ENCODE data around the gene CA10.

The CA10 gene

GRCh38 chr17:51751072-51751471, 407.4 kb downstream of the CA10 start (continued):
- TF ChIP-seq ISL1 (CRISPR knock-in tag; IDR thresholded peaks at IDR 0.05) (no peak), GLIS3 (CRISPR knock-in tag; IDR thresholded peaks at IDR 0.05) (no peak), ZNF70 (CRISPR knock-in tag; IDR thresholded peaks at IDR 0.05) (no peak)

GRCh38 chr17:51748749-51749604, 409.5 kb downstream of the CA10 start:
- ATAC-seq: no peak
- TF ChIP-seq OSR1 (CRISPR knock-in tag; IDR thresholded peaks at IDR 0.05): no peak
- TF ChIP-seq ZFP30 (CRISPR knock-in tag; IDR thresholded peaks at IDR 0.05): no peak
- no peak for TF ChIP-seq BACH2 (CRISPR knock-in tag; IDR thresholded peaks at IDR 0.05; ENCODE audit: borderline replicate concordance)
- no peak for TF ChIP-seq ZNF8 (CRISPR knock-in tag; IDR thresholded peaks at IDR 0.05)
- TF ChIP-seq CSRNP3 (CRISPR knock-in tag; IDR thresholded peaks at IDR 0.05): no peak
- no peak for TF ChIP-seq CREB5 (CRISPR knock-in tag; IDR thresholded peaks at IDR 0.05; ENCODE audit: low read depth)
- TF ChIP-seq GLIS3 (CRISPR knock-in tag; IDR thresholded peaks at IDR 0.05): no peak
- no peak for TF ChIP-seq ZNF70 (CRISPR knock-in tag; IDR thresholded peaks at IDR 0.05)
- TF ChIP-seq ZFP3 (CRISPR knock-in tag; IDR thresholded peaks at IDR 0.05): no peak
- no peak for TF ChIP-seq ESRRG (CRISPR knock-in tag; IDR thresholded peaks at IDR 0.05)
- no peak for TF ChIP-seq ISL1 (CRISPR knock-in tag; IDR thresholded peaks at IDR 0.05)
- TF ChIP-seq, protein P1, sequence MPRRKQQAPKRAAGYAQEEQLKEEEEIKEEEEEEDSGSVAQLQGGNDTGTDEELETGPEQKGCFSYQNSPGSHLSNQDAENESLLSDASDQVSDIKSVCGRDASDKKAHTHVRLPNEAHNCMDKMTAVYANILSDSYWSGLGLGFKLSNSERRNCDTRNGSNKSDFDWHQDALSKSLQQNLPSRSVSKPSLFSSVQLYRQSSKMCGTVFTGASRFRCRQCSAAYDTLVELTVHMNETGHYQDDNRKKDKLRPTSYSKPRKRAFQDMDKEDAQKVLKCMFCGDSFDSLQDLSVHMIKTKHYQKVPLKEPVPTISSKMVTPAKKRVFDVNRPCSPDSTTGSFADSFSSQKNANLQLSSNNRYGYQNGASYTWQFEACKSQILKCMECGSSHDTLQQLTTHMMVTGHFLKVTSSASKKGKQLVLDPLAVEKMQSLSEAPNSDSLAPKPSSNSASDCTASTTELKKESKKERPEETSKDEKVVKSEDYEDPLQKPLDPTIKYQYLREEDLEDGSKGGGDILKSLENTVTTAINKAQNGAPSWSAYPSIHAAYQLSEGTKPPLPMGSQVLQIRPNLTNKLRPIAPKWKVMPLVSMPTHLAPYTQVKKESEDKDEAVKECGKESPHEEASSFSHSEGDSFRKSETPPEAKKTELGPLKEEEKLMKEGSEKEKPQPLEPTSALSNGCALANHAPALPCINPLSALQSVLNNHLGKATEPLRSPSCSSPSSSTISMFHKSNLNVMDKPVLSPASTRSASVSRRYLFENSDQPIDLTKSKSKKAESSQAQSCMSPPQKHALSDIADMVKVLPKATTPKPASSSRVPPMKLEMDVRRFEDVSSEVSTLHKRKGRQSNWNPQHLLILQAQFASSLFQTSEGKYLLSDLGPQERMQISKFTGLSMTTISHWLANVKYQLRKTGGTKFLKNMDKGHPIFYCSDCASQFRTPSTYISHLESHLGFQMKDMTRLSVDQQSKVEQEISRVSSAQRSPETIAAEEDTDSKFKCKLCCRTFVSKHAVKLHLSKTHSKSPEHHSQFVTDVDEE (CRISPR knock-in tag; IDR thresholded peaks at IDR 0.05): no peak
- no peak for TF ChIP-seq ZNF565 (CRISPR knock-in tag; conservative IDR thresholded peaks at IDR 0.05; ENCODE audit: low read depth)
- TF ChIP-seq TCF4 (CRISPR knock-in tag; IDR thresholded peaks at IDR 0.05; ENCODE audit: borderline replicate concordance): no peak
- TF ChIP-seq RARB (CRISPR knock-in tag; IDR thresholded peaks at IDR 0.05): no peak
- no peak for TF ChIP-seq PPARA (CRISPR knock-in tag; IDR thresholded peaks at IDR 0.05; ENCODE audit: borderline replicate concordance)
- no peak for TF ChIP-seq ARNTL (CRISPR knock-in tag; IDR thresholded peaks at IDR 0.05; ENCODE audit: borderline replicate concordance, low read depth)
- no peak for TF ChIP-seq TOX (CRISPR knock-in tag; IDR thresholded peaks at IDR 0.05; ENCODE audit: borderline replicate concordance)
- TF ChIP-seq POU6F1 (CRISPR knock-in tag; IDR thresholded peaks at IDR 0.05; ENCODE audit: borderline replicate concordance, low read depth): no peak
- TF ChIP-seq, protein P2, sequence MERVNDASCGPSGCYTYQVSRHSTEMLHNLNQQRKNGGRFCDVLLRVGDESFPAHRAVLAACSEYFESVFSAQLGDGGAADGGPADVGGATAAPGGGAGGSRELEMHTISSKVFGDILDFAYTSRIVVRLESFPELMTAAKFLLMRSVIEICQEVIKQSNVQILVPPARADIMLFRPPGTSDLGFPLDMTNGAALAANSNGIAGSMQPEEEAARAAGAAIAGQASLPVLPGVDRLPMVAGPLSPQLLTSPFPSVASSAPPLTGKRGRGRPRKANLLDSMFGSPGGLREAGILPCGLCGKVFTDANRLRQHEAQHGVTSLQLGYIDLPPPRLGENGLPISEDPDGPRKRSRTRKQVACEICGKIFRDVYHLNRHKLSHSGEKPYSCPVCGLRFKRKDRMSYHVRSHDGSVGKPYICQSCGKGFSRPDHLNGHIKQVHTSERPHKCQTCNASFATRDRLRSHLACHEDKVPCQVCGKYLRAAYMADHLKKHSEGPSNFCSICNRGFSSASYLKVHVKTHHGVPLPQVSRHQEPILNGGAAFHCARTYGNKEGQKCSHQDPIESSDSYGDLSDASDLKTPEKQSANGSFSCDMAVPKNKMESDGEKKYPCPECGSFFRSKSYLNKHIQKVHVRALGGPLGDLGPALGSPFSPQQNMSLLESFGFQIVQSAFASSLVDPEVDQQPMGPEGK (CRISPR knock-in tag; IDR thresholded peaks at IDR 0.05; ENCODE audit: borderline replicate concordance): no peak

DNA sequence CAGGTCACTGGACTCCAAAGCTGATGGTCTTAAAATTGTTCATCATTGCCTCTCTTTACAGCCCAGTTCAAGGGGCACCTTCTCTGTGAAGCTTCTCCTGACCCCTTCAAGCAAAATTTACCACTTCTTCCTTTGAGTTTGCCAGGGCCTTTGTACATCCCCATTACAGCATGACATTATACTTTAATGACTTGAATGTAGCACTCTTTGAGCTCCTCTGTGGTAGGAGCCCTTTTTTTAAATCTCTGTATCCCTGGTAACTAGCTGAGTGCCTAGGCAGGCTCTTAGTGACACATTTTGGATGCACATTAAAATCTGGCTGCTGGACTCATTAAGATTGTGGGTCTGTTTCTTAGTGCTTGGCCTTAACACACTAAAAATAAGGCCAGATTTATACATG, 412.1 kb downstream of the CA10 start:
- no peak for ATAC-seq
- TF ChIP-seq CSRNP3 (CRISPR knock-in tag; IDR thresholded peaks at IDR 0.05): no peak
- TF ChIP-seq PPARA (CRISPR knock-in tag; IDR thresholded peaks at IDR 0.05; ENCODE audit: borderline replicate concordance): no peak
